Brain microvascular endothelial cell (primary cell): ENCODE data around the gene ST3GAL4.

Experiments
- DNase-seq: peaks from one replicate; pipeline ENCODE4 v3.0.0-alpha.2; 2020
- H3K27ac ChIP-seq: fragments of 250-450 bp; sonication (Bioruptor Pico); 2 replicates; pipeline ENCODE4 v1.5.1; 2020; ENCODE audit warnings: mild to moderate bottlenecking, moderate library complexity
- H3K27me3 ChIP-seq: fragments of 250-450 bp; sonication (Bioruptor Pico); replicated peaks from 2 replicates; pipeline ENCODE4 v1.5.1; 2020; ENCODE audit warnings: mild to moderate bottlenecking
- H3K36me3 ChIP-seq: fragments of 250-450 bp; sonication (Bioruptor Pico); replicated peaks from 2 replicates; pipeline ENCODE4 v1.5.1; 2020; ENCODE audit warnings: mild to moderate bottlenecking
- H3K4me3 ChIP-seq: 2 replicates; pipeline ENCODE4 v1.5.1; 2011; ENCODE audit warnings: low read depth, mild to moderate bottlenecking, control low read depth, low read length, moderate library complexity
- CTCF ChIP-seq: IDR thresholded peaks from 2 replicates; pipeline ENCODE4 v1.5.1; 2011; ENCODE audit warnings: low read depth, mild to moderate bottlenecking, moderate library complexity, low read length, control low read depth, inconsistent platforms; ENCODE audit errors: missing control alignments
- in situ Hi-C: cut with HindIII; loops from 2 replicates; pipeline ENCODE4 v1.10.0; 2017; ENCODE audit warnings: low sequenced_read_pairs, low pct_ligation_motif_present

The ST3GAL4 gene

DNA sequence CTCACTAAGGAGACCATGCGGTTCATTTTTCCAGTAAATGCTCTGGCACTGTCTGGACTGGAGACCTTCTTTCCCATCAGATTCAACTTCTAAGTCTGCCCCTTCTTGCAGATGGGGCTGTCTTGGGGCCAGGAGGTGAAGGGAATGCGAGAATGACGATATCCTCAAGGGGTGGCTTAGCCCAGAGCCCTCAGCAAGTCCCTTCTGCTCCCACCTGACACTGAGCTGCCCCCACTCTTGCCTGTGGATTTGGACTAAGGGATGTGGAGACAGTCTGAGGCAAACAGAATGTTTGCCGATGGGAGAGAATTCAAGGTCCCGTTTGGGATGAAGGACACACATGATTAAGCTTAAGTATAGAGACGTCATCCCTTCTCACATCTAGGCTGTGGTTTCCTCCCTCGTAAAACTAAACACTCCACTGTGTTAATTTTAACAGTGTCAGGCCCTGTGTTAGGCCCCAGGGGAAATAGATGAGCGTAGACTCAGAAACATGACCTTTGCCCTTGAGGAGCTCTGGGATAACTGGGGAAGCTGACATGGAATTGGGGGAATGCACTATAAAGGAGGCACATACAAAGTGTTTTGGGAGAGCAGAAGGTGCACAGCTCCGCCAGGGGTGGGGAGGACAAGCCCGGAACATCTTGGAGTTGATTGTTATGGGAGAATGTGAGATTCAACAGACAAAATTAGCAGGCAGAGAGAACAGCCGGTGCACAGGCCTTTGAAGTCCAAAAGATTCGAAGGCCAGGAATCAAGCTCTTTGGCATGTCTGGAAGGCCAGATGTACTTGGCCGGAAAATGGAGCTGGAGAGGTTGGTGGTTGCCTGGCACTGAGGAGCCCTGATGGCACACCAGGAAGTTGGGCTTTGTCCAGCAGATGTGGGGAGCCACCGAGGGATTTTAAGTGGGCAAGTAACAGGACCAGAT is 71.6 kb downstream of the ST3GAL4 start:
- in situ Hi-C loops, result no loop called here
- no peak overlapping the region for H3K27ac ChIP-seq
- H3K27me3 ChIP-seq, result no peaks in the 10 kb centered on the region
- no peak for DNase-seq
- no peak overlapping the region for H3K4me3 ChIP-seq
- TF ChIP-seq CTCF, result no peak
- no peaks in the 10 kb centered on the region for H3K36me3 ChIP-seq

DNA sequence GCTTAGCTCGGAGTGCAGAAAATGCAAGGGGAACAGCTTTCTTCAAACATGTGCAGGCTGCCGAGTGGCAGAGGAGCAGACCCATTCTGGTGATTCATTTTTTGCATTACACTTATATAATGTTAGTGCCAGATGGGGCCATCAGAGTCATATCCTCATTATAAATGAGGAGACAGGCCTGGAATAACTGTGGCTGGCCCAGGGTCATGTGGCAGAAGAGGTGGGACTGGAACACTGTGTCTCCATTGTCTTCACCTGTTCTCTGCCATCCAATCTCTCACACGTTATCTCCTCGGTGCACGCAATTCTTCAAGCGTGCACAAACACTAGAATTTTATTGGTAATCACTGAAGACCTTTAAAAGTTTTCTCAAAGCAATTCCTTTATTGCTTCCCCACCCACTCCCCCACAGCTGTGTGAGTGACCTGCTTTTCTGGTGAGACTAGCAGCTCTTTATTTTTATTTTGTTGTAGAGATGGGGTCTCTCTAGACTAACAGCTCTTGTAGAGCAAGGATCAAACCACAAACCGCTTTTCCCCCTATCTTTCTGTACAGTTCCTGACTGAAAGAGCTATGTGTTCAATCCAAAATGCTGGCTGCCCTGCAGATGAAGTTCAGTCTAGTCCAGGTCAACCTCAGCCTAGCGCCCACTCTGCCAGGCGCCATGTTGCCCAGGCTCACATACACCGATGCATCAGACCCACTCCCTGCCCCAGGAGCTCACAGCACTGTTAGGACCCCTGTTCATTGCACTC is 75.3 kb downstream of the ST3GAL4 start:
- Histone ChIP-seq H3K36me3 (no peaks in the 10 kb centered on the region), H3K27me3 (no peaks in the 10 kb centered on the region), H3K27ac (no peak overlapping the region), H3K4me3 (no peak overlapping the region)
- in situ Hi-C loops, result no loop called here
- TF ChIP-seq CTCF, result no peak
- DNase-seq, result no peak

GRCh38 chr11:126431401-126432064 is 76.0 kb downstream of the ST3GAL4 start:
- Histone ChIP-seq H3K27me3 (no peaks in the 10 kb centered on the region), H3K4me3 (no peak overlapping the region), H3K36me3 (no peaks in the 10 kb centered on the region), H3K27ac (no peak overlapping the region)
- TF ChIP-seq CTCF, result no peak
- DNase-seq, result peak; percentile 71
- in situ Hi-C loops, result no loop called here

- Histone ChIP-seq H3K4me3 (no peak overlapping the region), H3K36me3 (no peaks in the 10 kb centered on the region), H3K27ac (no peak overlapping the region), H3K27me3 (no peaks in the 10 kb centered on the region)
- TF ChIP-seq CTCF, result no peak
- DNase-seq, result no peak
- in situ Hi-C loops, result no loop called here
These were observed 76.6 kb downstream of the ST3GAL4 start for GRCh38 chr11:126432065-126432461.

DNA sequence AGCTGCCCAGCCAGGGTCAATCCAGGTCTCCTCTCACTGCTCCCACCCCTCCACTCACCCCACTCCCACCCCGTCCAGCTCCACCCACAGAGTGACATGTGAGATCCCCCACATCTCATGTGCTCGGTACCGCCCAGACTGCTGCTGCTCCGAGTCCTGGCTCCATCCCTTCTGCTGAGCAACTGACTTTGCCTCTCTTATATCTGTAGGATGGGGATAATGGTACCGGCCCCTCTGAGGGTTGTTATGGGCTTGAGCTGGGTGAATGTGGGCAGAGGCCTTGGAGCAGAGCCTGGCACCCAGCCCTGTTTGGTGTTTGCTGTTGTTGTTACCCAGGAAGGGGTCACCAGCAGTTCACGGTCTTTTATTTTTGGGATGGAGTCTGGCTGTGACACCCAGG is 77.0 kb downstream of the ST3GAL4 start:
- in situ Hi-C loops, result no loop called here
- no peak for TF ChIP-seq CTCF
- no peak for DNase-seq
- H3K27ac ChIP-seq, result no peak overlapping the region
- H3K27me3 ChIP-seq, result no peaks in the 10 kb centered on the region
- H3K36me3 ChIP-seq, result no peaks in the 10 kb centered on the region
- no peak overlapping the region for H3K4me3 ChIP-seq
